Activated CD4-positive, alpha-beta T cell treated with anti-CD3 and anti-CD28 coated beads for 36 hours (primary cell): ENCODE measurements around the gene CLEC4A. TPM values are rescaled to one million over a fixed set of nuclear protein-coding genes. Genes with fewer than 3 reads are reported as not detected.
"Not testable (repeated sequence)": the region's sequence is repeated elsewhere in the genome, so short reads cannot be mapped to it uniquely, and the experiment has no call there.

Source experiments
- ATAC-seq: fragments of 200-7000 bp; cut with Tn5 transposase; one replicate; pipeline ENCODE4 v1.10.0; 2021; ENCODE audit warnings: mild to moderate bottlenecking, moderate library complexity
- CTCF ChIA-PET: fragments of 350-600 bp; sonication (Branson Sonifier 250); formaldehyde crosslinking; loops from one replicate; lab custom pipeline; 2021; ENCODE audit warnings: antibody characterized with exemption; lab: Charles Lee
- POLR2A ChIA-PET: fragments of 350-600 bp; sonication (Branson Sonifier 250); formaldehyde crosslinking; loops from one replicate; lab custom pipeline; 2021; ENCODE audit warnings: antibody characterized with exemption, inconsistent platforms; lab: Charles Lee
- DNase-seq: peaks from one replicate; pipeline ENCODE4 v3.0.0-alpha.2; 2020
- H3K27ac Mint-ChIP-seq: one replicate; pipeline ENCODE4 v1.8.0; 2021; ENCODE audit warnings: mixed read lengths
- H3K27me3 Mint-ChIP-seq: one replicate; pipeline ENCODE4 v1.8.0; 2021; ENCODE audit warnings: mixed read lengths
- H3K36me3 Mint-ChIP-seq: one replicate; pipeline ENCODE4 v1.8.0; 2021; ENCODE audit warnings: low read depth, mixed read lengths
- H3K4me1 Mint-ChIP-seq: one replicate; pipeline ENCODE4 v1.8.0; 2021; ENCODE audit warnings: mixed read lengths
- H3K4me3 Mint-ChIP-seq: one replicate; pipeline ENCODE4 v1.8.0; 2021; ENCODE audit warnings: mild to moderate bottlenecking, moderate library complexity, mixed read lengths
- H3K9me3 Mint-ChIP-seq: one replicate; pipeline ENCODE4 v1.8.0; 2021; ENCODE audit warnings: low read depth, mixed read lengths
- intact Hi-C, 2 experiments: fragments of 100-400 bp; cut with DNase I in 1 of 2; cut with micrococcal nuclease in 1 of 2; formaldehyde crosslinking; loops; one replicate each; pipeline versions ENCODE4 v1.14.2 to v1.15.1; 2022 to 2024; cut with DNase I, micrococcal nuclease
- total RNA-seq, 2 experiments: library from RNA; stranded (reverse); gene quantifications; one replicate each; pipeline ENCODE4 v1.2.3, GENCODE V29; 2021

The CLEC4A gene
- total RNA-seq, 2 experiments from 2014 or later: not detected

DNA sequence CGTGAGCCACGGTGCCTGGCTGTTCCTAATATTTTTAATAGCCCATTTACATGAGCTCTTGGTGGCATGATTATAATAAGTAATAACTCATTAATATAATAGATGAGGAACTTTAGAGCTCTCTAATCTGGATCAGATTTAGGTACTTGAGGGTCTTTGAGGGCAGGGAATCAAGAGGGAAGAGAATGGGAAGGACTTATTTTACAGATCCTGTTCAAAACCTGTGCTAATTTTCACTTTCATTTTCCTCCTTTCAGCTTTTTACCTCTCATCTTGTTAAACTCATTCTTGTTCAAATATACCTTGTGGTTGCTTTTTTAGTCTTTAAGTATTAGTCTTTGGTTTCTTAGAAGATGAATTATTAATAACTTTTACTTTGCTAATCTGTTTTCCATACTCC, 35.8 kb upstream of the CLEC4A start:
- H3K27me3 Mint-ChIP-seq: no peaks in the 10 kb centered on the region
- intact Hi-C loops: no loop called here
- peaks cover 43% of the 10 kb centered on the region for H3K36me3 Mint-ChIP-seq
- no peak for DNase-seq
- peaks cover 54% of the 10 kb centered on the region for H3K4me1 Mint-ChIP-seq
- ATAC-seq: no peak
- POLR2A ChIA-PET: interaction anchor here (0.6 kb wide), 2 partner anchors 240 to 741 kb away, joined by 3 to 7 read pairs; no protein-coding TSS in a partner anchor
- H3K9me3 Mint-ChIP-seq: no peaks in the 10 kb centered on the region
- CTCF ChIA-PET: interaction anchor here (0.8 to 2.2 kb wide), 6 partner anchors 9 to 144 kb away, joined by 3 to 20 read pairs (median 6); no protein-coding TSS in a partner anchor
- H3K27ac Mint-ChIP-seq: peak overlapping the region; percentile 90
- peak overlapping the region; percentile 59 for H3K4me3 Mint-ChIP-seq

DNA sequence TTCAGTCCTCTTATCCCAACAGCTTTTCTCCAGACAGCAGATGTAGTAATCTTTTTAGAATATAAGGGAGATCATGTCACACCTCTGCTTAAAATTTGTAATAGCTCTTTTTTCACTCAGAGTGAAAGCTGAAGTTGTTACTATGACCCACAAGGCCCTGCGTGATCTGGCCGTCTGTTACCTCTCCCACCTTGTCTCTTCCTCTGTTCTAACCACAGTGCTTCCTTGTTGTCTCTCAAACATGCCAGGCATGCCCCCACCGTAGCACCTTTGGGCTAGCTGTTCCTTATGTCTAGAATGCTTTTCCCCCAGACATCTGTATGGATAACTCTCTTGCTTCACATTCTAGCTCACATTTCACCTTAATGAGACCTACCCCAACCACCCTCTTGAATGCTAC, 34.8 kb upstream of the CLEC4A start:
- Mint-ChIP-seq H3K27me3 (no peaks in the 10 kb centered on the region), H3K36me3 (peaks cover 51% of the 10 kb centered on the region), H3K9me3 (no peaks in the 10 kb centered on the region), H3K4me3 (peak overlapping the region; percentile 59), H3K4me1 (peaks cover 51% of the 10 kb centered on the region), H3K27ac (peak overlapping the region; percentile 90)
- DNase-seq (peak; percentile 64), ATAC-seq (peak; percentile 87)
- CTCF ChIA-PET: interaction anchor here (0.6 to 2.2 kb wide), 8 partner anchors 10 to 156 kb away, joined by 3 to 20 read pairs (median 5); no protein-coding TSS in a partner anchor
- intact Hi-C loops: no loop called here
- POLR2A ChIA-PET: interaction anchor here (0.8 kb wide), 1 partner anchor 156 kb away, joined by 4 read pairs; no protein-coding TSS in a partner anchor

DNA sequence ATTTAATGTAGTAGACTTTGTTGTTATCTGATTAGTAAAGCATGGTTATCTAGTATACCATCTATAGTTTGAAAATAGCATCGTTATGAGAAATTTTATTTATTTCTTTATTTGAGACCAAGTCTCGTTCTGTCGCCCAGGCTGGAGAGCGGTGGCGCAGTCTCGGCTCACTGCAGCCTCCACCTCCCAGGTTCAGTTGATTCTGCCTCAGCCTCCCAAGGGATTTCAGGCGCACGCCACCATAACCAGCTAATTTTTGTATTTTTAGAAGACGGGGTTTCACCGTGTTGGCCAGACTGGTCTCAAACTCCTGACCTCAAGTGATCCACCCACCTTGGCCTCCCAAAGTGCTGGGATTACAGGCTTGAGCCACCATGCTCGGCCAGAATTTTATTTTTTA, 34.1 kb upstream of the CLEC4A start:
- POLR2A ChIA-PET, ATAC-seq, intact Hi-C loops, DNase-seq, H3K4me3 Mint-ChIP-seq, H3K27me3 Mint-ChIP-seq, H3K9me3 Mint-ChIP-seq: not testable (repeated sequence)
- Mint-ChIP-seq H3K36me3 (peaks cover 50% of the 10 kb centered on the region), H3K27ac (peak overlapping the region; percentile 90), H3K4me1 (peaks cover 44% of the 10 kb centered on the region)
- CTCF ChIA-PET: interaction anchor here (1.2 to 2.2 kb wide), 2 partner anchors 11 to 157 kb away, joined by 5 to 20 read pairs; no protein-coding TSS in a partner anchor

DNA sequence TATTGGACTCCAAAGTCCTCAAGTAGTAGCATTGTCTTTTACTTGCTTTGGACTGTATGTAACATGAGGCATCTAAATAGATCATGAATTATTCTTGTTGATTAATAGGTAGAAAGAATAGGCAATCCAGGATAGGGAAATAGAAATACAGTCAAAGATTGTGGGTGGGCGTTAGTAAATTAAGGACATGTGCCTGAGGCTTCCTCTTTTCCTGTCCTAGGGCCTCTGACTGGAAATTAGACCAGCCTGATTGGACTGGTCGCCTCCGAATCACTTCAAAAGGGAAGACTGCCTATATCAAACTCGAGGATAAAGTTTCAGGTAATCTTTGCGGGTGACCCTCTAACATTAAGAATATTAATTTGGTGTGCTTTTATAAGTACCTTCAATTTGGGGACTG, 33.7 kb upstream of the CLEC4A start:
- POLR2A ChIA-PET: no interaction called here
- intact Hi-C loops: no loop called here
- Mint-ChIP-seq H3K9me3 (no peaks in the 10 kb centered on the region), H3K4me3 (no peak overlapping the region), H3K27me3 (no peaks in the 10 kb centered on the region), H3K4me1 (peaks cover 40% of the 10 kb centered on the region), H3K36me3 (peaks cover 49% of the 10 kb centered on the region), H3K27ac (no peak overlapping the region)
- ATAC-seq: no peak
- CTCF ChIA-PET: no interaction called here
- DNase-seq: no peak

DNA sequence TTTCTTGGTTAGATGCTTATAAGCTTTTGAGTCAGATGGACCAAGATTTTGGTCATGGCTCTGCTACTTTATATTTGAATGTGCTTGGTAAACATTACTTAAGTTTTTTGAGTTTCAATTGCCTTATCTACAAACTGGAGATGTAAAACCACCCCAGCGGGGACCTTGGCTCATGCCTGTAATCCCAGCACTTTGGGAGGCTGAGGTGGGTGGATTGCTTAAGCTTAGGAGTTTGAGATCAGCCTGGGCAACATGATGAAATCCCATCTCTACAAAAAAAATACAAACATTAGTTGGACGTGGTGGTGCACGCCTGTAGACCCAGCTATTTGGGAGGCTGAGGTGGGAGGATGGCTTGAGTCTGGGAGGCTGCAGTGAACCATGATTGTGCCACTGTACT, 30.1 kb upstream of the CLEC4A start:
- H3K36me3 Mint-ChIP-seq: peaks cover 65% of the 10 kb centered on the region
- no peaks in the 10 kb centered on the region for H3K9me3 Mint-ChIP-seq
- intact Hi-C loops: no loop called here
- H3K27me3 Mint-ChIP-seq: no peaks in the 10 kb centered on the region
- ATAC-seq (no peak), DNase-seq (no peak)
- H3K4me1 Mint-ChIP-seq: peaks cover 17% of the 10 kb centered on the region
- ChIA-PET CTCF (interaction anchor here (0.6 to 1.4 kb wide), 3 partner anchors 8 to 653 kb away, joined by 4 to 6 read pairs (median 4); no protein-coding TSS in a partner anchor), POLR2A (no interaction called here)
- no peak overlapping the region for H3K27ac Mint-ChIP-seq
- no peak overlapping the region for H3K4me3 Mint-ChIP-seq

DNA sequence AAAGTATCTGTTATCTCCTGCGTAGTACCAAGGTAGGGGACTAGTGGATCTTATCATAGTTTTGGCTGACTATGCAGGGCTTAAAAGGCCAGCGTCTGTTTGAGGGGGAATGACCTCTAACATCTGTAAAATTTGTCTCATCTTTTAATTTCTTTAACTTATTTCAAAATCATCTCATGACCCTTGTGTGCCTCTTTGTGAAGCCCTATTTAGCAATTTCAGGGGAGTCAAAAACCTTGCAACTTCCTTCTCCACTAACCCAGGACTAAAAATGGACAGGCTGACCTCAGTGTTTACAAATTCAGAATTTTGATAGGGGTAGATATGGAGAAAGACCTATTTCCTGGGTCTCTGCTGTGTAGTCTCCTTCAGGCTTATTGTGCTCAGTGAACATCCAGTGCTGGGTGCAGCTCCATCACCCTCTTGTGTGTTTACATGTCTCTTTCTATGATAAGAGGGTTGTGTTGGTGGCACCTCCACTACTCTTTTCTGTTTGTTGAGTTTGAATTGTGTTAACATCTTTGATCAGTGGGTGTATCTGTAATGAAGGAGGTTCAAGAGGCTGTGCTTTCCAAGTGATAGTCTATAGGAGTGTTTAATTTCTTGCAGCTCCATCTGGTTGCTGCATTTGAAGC, 27.0 kb upstream of the CLEC4A start:
- no peak overlapping the region for H3K27ac Mint-ChIP-seq
- H3K9me3 Mint-ChIP-seq: no peaks in the 10 kb centered on the region
- intact Hi-C loops: no loop called here
- H3K36me3 Mint-ChIP-seq: peaks cover 56% of the 10 kb centered on the region
- no peak overlapping the region for H3K4me3 Mint-ChIP-seq
- DNase-seq: no peak
- no peaks in the 10 kb centered on the region for H3K27me3 Mint-ChIP-seq
- ChIA-PET POLR2A (interaction anchor here (0.6 kb wide), 1 partner anchor 10 kb away, joined by 3 read pairs; no protein-coding TSS in a partner anchor), CTCF (interaction anchor here (1.1 to 1.5 kb wide), 2 partner anchors 9 to 11 kb away, joined by 4 to 5 read pairs; no protein-coding TSS in a partner anchor)
- peaks cover 10% of the 10 kb centered on the region for H3K4me1 Mint-ChIP-seq
- no peak for ATAC-seq

DNA sequence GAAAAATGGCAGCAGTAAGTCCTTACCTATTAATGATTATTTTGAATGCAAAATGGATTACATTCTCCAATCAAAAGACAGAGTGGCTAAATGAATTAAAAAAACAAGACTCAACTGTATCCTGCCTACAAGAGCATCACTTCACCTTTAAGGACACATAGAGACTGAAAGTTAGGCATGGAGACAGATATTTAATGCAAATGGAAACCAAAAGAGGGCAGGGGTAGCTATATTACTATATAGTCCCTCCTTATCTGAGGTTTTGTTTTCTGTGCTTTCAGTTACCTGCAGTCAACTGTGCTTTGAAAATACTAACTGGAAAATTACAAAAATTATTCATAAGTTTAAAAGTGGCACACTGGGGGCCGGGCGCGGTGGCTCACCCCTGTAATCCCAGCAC, 24.2 kb upstream of the CLEC4A start:
- Mint-ChIP-seq H3K36me3 (peaks cover 46% of the 10 kb centered on the region), H3K4me1 (peaks cover 10% of the 10 kb centered on the region), H3K4me3 (no peak overlapping the region), H3K27me3 (no peaks in the 10 kb centered on the region), H3K27ac (peak overlapping the region; percentile 59), H3K9me3 (no peaks in the 10 kb centered on the region)
- intact Hi-C loops: no loop called here
- ATAC-seq (peak; percentile 66), DNase-seq (no peak)
- POLR2A ChIA-PET: no interaction called here
- CTCF ChIA-PET: interaction anchor here (1.3 to 3.1 kb wide), 3 partner anchors 8 to 11 kb away, joined by 4 to 10 read pairs (median 8); no protein-coding TSS in a partner anchor

DNA sequence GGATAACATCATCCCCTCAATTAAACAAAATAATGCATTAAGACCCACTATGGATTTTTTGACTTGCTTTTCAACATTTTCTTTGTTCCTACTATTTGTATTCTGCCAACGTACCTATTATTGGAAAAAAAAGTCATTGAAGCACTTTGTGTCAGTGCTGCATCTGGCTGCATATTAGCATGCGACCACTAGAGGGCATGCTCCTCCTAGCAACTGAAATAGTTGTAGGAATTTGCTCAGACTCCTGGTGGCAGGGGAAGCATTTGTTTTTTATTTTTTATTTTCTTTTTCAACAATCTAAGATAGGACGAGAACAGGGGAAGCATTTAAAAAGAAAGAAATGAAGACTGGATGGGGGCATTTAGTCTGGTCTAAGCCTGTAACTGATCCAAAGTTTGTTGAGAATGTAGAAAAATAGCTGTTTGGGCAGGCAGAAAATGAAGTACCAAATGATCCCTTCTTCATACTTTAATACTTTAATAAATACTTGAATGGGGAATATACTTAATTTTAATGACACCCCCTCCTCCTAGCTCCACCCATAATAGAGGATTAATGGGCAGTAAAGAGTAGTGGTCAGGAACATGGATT, 14.5 kb upstream of the CLEC4A start:
- peak; percentile 89 for DNase-seq
- peak; percentile 85 for ATAC-seq
- Mint-ChIP-seq H3K27ac (peak overlapping the region; percentile 22), H3K4me3 (no peak overlapping the region), H3K36me3 (peaks cover 29% of the 10 kb centered on the region), H3K9me3 (no peaks in the 10 kb centered on the region), H3K4me1 (peaks cover 3% of the 10 kb centered on the region), H3K27me3 (no peaks in the 10 kb centered on the region)
- CTCF ChIA-PET: interaction anchor here (0.6 to 5.2 kb wide), 20 partner anchors 9 to 288 kb away, joined by 3 to 27 read pairs (median 4); partner anchors contain the start of gene CLEC4A
- POLR2A ChIA-PET: no interaction called here
- intact Hi-C loops: loop anchor here (1.0 to 2.0 kb wide), 3 partner anchors 71 to 128 kb away; no protein-coding TSS in a partner anchor

DNA sequence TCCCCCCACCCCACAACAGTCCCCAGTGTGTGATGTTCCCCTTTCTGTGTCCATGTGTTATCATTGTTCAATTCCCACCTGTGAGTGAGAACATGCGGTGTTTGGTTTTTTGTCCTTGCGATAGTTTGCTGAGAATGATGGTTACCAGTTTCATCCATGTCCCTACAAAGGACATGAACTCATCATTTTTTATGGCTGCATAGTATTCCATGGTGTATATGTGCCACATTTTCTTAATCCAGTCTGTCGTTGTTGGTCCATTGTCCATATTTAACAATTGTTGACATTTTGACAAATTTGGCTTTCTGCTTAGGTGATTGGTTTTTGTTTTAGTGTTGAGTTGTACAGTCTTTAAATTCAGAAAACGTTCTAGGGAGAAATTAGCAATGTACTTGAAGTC, 10.3 kb upstream of the CLEC4A start:
- H3K27me3 Mint-ChIP-seq, intact Hi-C loops, ATAC-seq, H3K4me3 Mint-ChIP-seq, DNase-seq, H3K27ac Mint-ChIP-seq, H3K36me3 Mint-ChIP-seq, POLR2A ChIA-PET, H3K4me1 Mint-ChIP-seq, H3K9me3 Mint-ChIP-seq: not testable (repeated sequence)
- CTCF ChIA-PET: interaction anchor here (0.7 to 1.6 kb wide), 3 partner anchors 12 to 118 kb away, joined by 3 to 5 read pairs (median 5); no protein-coding TSS in a partner anchor

DNA sequence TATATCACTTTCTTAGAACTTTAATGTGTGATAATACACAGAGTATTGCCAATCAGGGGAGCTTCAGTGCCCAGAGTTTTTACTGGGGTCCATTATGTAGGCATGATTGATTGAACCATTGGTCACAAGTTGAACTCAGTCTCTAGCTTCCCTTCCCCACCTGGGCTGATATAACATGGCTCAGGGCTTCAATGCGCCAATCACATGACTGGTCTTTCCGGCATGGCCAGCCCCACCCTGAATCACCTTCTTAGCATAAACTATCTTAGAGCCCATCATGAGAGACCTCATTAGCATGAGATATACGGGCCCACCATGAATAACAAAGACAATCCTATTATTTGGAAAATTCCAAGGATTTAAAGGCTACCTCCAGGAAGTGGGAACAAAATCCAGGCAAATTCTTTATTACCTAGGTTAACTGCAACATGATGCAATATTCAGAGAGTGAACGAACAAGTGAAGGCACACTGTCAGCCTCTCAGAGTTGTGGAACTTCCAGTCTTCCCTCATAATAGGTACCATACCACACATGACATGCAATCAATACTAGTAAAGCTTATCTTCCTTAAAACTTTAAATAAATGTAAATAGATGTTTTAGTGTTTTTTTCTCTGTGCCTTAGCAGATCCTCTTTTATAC, 3.2 kb upstream of the CLEC4A start:
- Mint-ChIP-seq H3K36me3 (peaks cover 1% of the 10 kb centered on the region), H3K27me3 (no peaks in the 10 kb centered on the region)
- ATAC-seq: no peak

DNA sequence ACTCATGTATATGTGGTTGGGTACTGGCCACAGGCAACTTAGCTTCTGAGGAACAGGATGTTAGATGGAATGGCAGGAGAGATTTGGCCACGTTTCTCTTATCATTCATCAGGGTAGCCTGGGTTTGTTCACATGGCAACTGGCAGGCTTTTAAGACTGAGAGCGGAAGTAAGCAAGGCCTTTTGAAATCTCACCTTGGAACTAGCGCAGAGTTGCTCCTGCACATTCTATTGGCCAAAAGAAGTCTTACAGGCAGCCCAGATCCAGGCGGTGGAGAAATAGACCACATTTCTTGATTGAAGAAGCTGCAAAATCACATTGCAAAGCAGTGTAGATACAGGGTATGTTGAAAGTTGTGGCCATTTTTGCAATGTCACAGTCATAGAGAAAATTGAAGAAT, 3.7 kb downstream of the CLEC4A start:
- H3K27me3 Mint-ChIP-seq: no peaks in the 10 kb centered on the region
- DNase-seq (peak; percentile 6), ATAC-seq (peak; percentile 66)
- no peak overlapping the region for H3K27ac Mint-ChIP-seq
- CTCF ChIA-PET: interaction anchor here (0.6 to 1.6 kb wide), 4 partner anchors 10 to 759 kb away, joined by 3 to 5 read pairs (median 4); no protein-coding TSS in a partner anchor
- H3K9me3 Mint-ChIP-seq: no peaks in the 10 kb centered on the region
- H3K4me3 Mint-ChIP-seq: no peak overlapping the region
- H3K4me1 Mint-ChIP-seq: peaks cover 15% of the 10 kb centered on the region
- no peaks in the 10 kb centered on the region for H3K36me3 Mint-ChIP-seq
- intact Hi-C loops: no loop called here
- POLR2A ChIA-PET: no interaction called here

More for the DNA sequence above, 3.2 kb upstream of the CLEC4A start:
- H3K27ac Mint-ChIP-seq: no peak overlapping the region
- intact Hi-C loops: no loop called here
- ChIA-PET POLR2A (no interaction called here), CTCF (interaction anchor here (0.8 to 2.6 kb wide), 3 partner anchors 11 to 424 kb away, joined by 3 to 11 read pairs (median 3); no protein-coding TSS in a partner anchor)
- H3K4me1 Mint-ChIP-seq: no peaks in the 10 kb centered on the region
- DNase-seq: no peak
- no peaks in the 10 kb centered on the region for H3K9me3 Mint-ChIP-seq
- no peak overlapping the region for H3K4me3 Mint-ChIP-seq
